ENCODE measurements around the gene RARRES1. TPM values are rescaled to one million over a fixed set of nuclear protein-coding genes. Genes with fewer than 3 reads are reported as not detected.

The RARRES1 gene
- total RNA-seq, 1 experiment from 2014 or later = not detected

DNA sequence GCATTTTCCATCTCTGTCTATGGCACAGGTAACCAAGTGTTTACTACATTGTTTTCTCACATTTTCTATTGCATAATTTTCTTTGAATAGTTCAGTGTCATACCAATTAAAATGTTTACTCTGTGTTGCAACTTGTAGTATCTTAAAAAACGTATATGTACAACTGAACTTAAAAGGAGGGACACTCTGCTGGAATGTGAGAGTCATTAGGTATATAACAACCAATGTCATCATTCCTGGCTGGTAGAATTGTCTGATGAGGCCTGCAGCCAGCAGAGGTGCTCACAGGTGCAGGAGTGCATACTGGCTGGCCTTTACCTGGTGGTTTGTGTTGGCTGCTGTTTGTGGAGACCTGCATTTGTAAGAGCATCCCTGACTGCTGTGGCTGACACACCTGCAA, 19.1 kb upstream of the RARRES1 start:
- Histone ChIP-seq H3K27ac (ENCODE audit: low read depth, low read length, poor library complexity, severe bottlenecking) (no peak overlapping the region), H3K27me3 (replicated peaks; ENCODE audit: insufficient read depth, low read depth, low read length, poor library complexity) (no peaks in the 10 kb centered on the region), H3K36me3 (ENCODE audit: insufficient read depth, low read length, poor library complexity, severe bottlenecking) (no peaks in the 10 kb centered on the region), H3K9me3 (ENCODE audit: low read depth, low read length, poor library complexity, severe bottlenecking) (no peaks in the 10 kb centered on the region), H3K4me3 (ENCODE audit: low read depth, low read length, poor library complexity, severe bottlenecking) (no peak overlapping the region), H3K4me1 (ENCODE audit: insufficient read depth, low read length, poor library complexity, severe bottlenecking) (no peaks in the 10 kb centered on the region)
- no peak for TF ChIP-seq EZH2 (IDR thresholded peaks at IDR 0.05; ENCODE audit: borderline replicate concordance, low read depth, low read length, poor library complexity, severe bottlenecking)
- TF ChIP-seq, protein P1, sequence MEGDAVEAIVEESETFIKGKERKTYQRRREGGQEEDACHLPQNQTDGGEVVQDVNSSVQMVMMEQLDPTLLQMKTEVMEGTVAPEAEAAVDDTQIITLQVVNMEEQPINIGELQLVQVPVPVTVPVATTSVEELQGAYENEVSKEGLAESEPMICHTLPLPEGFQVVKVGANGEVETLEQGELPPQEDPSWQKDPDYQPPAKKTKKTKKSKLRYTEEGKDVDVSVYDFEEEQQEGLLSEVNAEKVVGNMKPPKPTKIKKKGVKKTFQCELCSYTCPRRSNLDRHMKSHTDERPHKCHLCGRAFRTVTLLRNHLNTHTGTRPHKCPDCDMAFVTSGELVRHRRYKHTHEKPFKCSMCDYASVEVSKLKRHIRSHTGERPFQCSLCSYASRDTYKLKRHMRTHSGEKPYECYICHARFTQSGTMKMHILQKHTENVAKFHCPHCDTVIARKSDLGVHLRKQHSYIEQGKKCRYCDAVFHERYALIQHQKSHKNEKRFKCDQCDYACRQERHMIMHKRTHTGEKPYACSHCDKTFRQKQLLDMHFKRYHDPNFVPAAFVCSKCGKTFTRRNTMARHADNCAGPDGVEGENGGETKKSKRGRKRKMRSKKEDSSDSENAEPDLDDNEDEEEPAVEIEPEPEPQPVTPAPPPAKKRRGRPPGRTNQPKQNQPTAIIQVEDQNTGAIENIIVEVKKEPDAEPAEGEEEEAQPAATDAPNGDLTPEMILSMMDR (conservative IDR thresholded peaks at IDR 0.05; ENCODE audit: low read depth, low read length) = no peak
- BruUV-seq (replicated peaks) = no TSS peak
- CTCF ChIA-PET = no interaction called here
- DNase-seq (ENCODE audit: low spot score) = no peak
- intact Hi-C loops (cut with micrococcal nuclease; ENCODE audit: unreplicated experiment) = no loop called here
- POLR2A ChIA-PET (ENCODE audit: low non-redundant PET) = no interaction called here

DNA sequence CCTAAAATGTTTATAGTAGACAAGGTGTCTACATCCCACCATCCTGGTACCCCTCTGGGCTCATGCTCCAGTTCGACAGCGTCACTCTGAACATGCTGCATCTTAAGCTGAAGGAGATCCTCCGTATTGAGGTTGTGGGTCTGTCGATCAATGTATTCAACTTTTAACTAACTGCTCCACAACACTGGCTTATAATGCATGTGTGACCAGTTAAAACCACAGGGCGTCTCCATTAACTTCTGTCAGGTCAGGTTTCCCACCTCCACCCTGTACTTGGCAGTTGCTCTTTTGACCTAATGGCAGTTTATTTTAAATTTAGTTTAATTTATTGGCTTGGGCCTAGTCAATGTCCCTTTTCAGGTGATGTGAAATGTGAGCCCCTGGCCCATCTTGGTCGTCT, 17.8 kb upstream of the RARRES1 start:
- TF ChIP-seq EZH2 (IDR thresholded peaks at IDR 0.05; ENCODE audit: borderline replicate concordance, low read depth, low read length, poor library complexity, severe bottlenecking) = no peak
- TF ChIP-seq, protein P1 (conservative IDR thresholded peaks at IDR 0.05; ENCODE audit: low read depth, low read length) = no peak
- H3K27me3 ChIP-seq (replicated peaks; ENCODE audit: insufficient read depth, low read depth, low read length, poor library complexity) = no peaks in the 10 kb centered on the region
- CTCF ChIA-PET = no interaction called here
- no peaks in the 10 kb centered on the region for H3K9me3 ChIP-seq (ENCODE audit: low read depth, low read length, poor library complexity, severe bottlenecking)
- POLR2A ChIA-PET (ENCODE audit: low non-redundant PET) = no interaction called here
- H3K4me3 ChIP-seq (ENCODE audit: low read depth, low read length, poor library complexity, severe bottlenecking) = no peak overlapping the region
- BruUV-seq (replicated peaks) = no TSS peak
- intact Hi-C loops (cut with micrococcal nuclease; ENCODE audit: unreplicated experiment) = no loop called here
- no peaks in the 10 kb centered on the region for H3K4me1 ChIP-seq (ENCODE audit: insufficient read depth, low read length, poor library complexity, severe bottlenecking)
- DNase-seq (ENCODE audit: low spot score) = no peak
- no peaks in the 10 kb centered on the region for H3K36me3 ChIP-seq (ENCODE audit: insufficient read depth, low read length, poor library complexity, severe bottlenecking)
- no peak overlapping the region for H3K27ac ChIP-seq (ENCODE audit: low read depth, low read length, poor library complexity, severe bottlenecking)

DNA sequence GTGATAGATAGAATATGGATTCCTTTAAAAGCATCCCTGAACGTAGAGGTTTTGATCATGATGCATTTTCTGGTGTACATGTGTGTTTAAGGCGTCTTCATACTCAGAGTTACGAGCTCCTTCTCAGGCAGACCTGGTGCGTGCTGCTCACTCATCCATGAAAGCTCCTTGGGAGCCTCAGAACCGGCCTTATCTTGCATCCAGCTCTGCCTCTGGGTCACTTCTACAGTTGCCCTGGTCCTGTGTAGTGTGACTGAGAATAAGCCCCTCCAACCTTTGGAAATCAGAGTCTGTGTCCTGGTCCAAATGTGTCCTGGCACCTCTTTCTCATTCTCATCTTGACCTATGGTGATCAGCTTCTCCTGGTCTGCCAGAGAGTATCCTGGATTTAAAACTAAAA, 17.3 kb upstream of the RARRES1 start:
- Histone ChIP-seq H3K4me3 (ENCODE audit: low read depth, low read length, poor library complexity, severe bottlenecking) (no peak overlapping the region), H3K27ac (ENCODE audit: low read depth, low read length, poor library complexity, severe bottlenecking) (no peak overlapping the region), H3K9me3 (ENCODE audit: low read depth, low read length, poor library complexity, severe bottlenecking) (no peaks in the 10 kb centered on the region), H3K4me1 (ENCODE audit: insufficient read depth, low read length, poor library complexity, severe bottlenecking) (no peaks in the 10 kb centered on the region), H3K36me3 (ENCODE audit: insufficient read depth, low read length, poor library complexity, severe bottlenecking) (no peaks in the 10 kb centered on the region), H3K27me3 (replicated peaks; ENCODE audit: insufficient read depth, low read depth, low read length, poor library complexity) (no peaks in the 10 kb centered on the region)
- DNase-seq (ENCODE audit: low spot score) = no peak
- BruUV-seq (replicated peaks) = no TSS peak
- TF ChIP-seq, protein P1 (conservative IDR thresholded peaks at IDR 0.05; ENCODE audit: low read depth, low read length) = no peak
- no peak for TF ChIP-seq EZH2 (IDR thresholded peaks at IDR 0.05; ENCODE audit: borderline replicate concordance, low read depth, low read length, poor library complexity, severe bottlenecking)
- ChIA-PET CTCF (no interaction called here), POLR2A (ENCODE audit: low non-redundant PET) (no interaction called here)
- intact Hi-C loops (cut with micrococcal nuclease; ENCODE audit: unreplicated experiment) = no loop called here
